HTR-8/SVneo (cell line): ENCODE measurements around the gene CCDC183.
"Not testable (repeated sequence)": the region's sequence is repeated elsewhere in the genome, so short reads cannot be mapped to it uniquely, and the experiment has no call there.

Experiments
- DNase-seq: peaks from one replicate; pipeline ENCODE4 v3.0.0; 2011; ENCODE audit warnings: low spot score, mixed read lengths; ENCODE audit not compliant: insufficient read length
- FAIRE-seq: peaks from 2 replicates; lab custom pipeline; 2011; peaks lifted over from hg19 to GRCh38; lab: Jason Lieb, UNC

Gene CCDC183

GRCh38 chr9:136796238-136796774 lies at the start of gene CCDC183:
Gene CCDC183 (plus strand): TSS chr9:136796338. CDS start chr9:136796398, 60 bp downstream.
- FAIRE-seq (no peak), DNase-seq (no peak)

DNA sequence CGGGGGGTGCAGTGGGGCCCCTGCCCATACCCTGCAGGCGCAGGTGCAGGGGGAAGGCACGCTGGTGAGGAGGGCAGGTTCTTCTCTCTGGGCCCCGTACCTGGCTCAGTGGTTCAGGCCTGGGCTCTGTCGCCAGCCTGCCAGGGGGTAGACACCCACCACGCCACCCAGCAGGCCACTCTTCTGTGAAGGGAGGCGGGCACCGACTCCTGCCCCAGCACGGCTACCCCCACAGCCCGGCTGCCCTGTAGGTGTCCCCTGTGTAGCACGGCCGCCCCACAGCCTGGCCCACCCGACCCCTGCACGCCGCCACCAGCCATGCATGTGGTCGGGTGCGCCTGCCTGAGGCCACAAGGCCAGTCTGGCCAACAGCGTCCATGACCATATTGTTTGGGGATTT lies 49.5 kb upstream of the CCDC183 start:
- FAIRE-seq (no peak), DNase-seq (no peak)

DNA sequence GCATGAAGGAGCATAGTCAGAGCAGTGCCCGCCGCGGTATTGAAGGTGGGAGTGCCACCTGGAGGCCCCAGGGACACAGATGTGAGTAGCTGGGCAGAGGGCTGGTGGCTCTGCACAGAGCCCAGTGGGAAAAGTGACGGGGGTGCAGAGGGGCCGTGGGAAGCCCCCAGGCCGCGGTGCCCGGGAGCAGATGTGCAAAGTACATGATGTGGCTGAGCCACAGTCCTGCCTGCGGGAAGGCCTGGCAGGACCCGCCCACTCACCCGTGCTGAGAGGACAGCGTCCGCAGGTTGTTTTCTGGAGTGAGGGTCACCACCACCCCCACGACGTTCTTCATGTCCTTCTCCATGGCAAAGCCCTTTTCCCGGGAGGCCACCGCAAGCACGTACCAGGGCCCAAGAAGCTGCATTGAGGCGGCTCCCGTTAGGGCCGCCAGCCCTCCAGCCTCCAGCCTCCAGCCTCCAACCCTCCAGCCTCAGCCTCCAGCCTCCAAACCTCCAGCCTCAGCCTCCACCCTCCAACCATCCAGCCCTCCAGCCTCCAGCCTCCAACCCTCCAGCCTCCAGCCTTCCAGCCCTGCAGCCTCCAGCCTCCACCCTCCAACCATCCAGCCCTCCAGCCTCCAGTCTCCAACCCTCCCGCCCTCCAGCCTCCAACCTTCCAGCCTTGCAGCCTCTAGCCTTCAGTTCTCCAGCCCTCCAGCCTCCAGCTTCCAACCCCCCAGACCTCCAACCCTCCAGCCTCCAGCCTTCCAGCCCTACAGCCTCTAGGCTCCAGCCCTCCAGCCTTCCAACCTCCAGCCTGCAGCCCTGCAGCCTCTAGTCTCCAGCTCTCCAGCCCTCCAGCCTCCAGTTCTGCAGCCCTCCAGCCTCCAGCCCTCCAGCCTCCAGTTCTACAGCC lies 48.7 kb upstream of the CCDC183 start:
- DNase-seq (no peak), FAIRE-seq (no peak)

DNA sequence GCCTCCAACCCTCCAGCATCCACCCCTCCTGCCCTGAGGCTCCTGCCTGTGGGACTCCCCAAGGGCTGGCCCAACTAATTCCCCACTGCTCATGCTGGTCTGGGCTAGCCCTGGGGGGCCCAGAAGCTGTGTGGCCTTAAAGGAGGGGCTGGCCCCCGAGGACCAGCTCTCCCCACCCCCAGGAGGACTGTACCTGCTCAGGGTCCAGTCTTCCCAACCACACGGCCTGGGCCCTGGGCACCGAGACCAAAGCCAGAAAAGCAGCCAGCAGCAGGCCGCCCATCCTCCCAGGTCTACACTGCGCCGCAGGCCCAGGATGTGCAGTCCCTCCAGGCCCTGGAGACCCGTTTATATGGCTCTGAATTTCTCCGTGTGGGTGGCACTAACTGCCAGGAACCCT lies 47.9 kb upstream of the CCDC183 start, which contains the start of gene LCN6:
LCN6 (minus strand) TSS at position 325 of the 400 bp plus-strand sequence; CDS start at position 283, 42 bp downstream.
- DNase-seq (no peak), FAIRE-seq (no peak)

GRCh38 chr9:136748666-136749611 lies 47.2 kb upstream of the CCDC183 start:
- DNase-seq (no peak), FAIRE-seq (no peak)

GRCh38 chr9:136750526-136750925 lies 45.6 kb upstream of the CCDC183 start:
- no peak for FAIRE-seq

DNA sequence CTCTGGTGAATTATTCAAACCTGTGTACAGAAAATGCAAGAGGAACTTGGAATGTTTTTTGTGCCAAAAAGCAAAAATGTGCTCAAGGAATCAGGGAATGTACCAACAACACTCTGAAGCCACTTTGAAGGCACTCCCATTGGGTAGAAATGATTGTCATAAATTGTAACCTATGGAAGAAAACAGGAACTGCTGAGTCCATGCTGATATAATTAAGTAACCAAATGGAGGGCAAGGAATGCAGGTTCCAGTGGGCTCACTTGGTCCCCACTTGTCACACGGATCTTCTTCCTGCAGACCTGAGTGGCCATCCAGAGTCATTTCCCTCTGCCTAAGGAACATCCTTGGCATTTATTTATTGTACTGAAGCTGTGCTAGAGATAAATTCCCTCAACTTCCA lies 44.9 kb upstream of the CCDC183 start:
- FAIRE-seq (no peak), DNase-seq (no peak)

More at GRCh38 chr9:136750526-136750925, 45.6 kb upstream of the CCDC183 start:
- DNase-seq, result no peak

DNA sequence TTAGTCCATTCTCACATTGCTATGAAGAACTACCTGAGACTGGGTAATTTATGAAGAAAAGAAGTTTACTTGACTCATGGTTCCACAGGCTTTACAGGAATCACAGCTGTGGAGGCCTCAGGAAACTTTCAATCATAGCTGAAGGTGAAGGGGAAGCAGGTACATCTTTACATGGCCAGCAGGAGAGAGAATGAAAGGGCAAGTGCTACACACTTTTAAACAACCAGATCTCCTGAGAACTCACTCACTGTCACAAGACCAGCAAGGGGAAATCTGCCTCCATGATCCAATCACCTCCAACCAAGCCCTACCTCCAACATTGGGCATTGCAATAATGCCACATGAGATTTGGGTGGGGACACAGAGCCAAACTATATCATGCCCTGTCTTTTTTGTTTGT lies 44.3 kb upstream of the CCDC183 start:
- FAIRE-seq, result no peak
- no peak for DNase-seq

DNA sequence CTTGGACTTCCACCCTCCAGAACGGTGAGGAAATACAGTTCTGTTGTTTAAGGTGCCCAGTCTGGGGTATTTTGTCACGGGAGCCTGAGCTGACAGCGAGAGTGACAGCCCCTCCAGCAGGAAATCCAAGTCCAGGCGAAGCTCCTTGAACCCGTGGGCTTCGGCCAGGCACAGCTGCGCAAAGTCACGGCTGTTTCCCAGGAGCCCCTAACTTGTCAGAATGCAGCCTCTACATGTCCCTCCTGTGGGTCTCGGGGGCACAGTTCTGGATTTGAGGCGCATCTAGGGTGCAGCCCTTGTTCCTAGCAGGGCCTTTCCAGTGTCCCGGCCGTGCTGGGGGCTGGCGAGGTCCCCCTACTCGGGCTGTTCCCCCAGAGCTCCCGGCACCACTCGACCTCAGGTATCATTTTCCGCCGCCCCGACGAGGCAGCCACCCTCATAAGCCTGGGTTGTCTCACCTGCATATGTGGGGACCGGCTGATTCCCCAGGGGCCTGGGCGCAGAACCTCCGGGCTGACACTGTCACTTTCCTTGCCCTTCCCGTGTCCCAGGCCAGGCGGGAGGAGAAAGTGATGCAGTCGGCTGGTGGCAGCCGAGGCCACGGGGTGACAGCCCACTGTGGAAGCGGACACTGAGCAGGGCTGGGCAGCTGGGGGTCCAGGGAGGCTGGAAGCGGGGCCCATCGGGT lies 42.6 kb upstream of the CCDC183 start:
- DNase-seq (no peak), FAIRE-seq (no peak)

GRCh38 chr9:136754059-136754572 lies 42.0 kb upstream of the CCDC183 start:
- no peak for FAIRE-seq
- no peak for DNase-seq

GRCh38 chr9:136754626-136755301 lies 41.4 kb upstream of the CCDC183 start:
- DNase-seq (no peak), FAIRE-seq (no peak)

GRCh38 chr9:136755302-136756133 lies 40.6 kb upstream of the CCDC183 start:
- DNase-seq, FAIRE-seq: not testable (repeated sequence)

GRCh38 chr9:136756134-136756438 lies 40.1 kb upstream of the CCDC183 start:
- FAIRE-seq (peak; percentile 40), DNase-seq (no peak)

DNA sequence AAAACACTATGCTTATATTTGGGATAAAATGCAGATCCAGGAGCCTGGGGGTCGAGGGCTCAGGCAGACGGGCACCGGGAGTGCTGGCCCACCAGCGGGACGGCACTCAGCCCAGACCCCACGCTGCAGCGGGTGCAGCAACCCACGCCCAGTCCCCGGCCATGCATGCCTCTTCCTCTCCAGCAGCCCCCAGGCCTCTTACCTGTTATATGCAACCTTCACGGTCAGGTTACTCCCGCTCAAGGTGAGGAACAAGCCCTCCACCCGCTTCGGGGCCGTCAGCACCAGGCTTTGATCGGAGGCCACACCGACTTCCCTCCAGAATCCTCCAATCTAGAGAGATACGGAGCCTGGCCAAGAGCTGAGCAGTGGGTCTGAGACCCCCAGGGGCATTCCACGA lies 39.3 kb upstream of the CCDC183 start:
- no peak for DNase-seq
- no peak for FAIRE-seq

- no peak for FAIRE-seq
- no peak for DNase-seq
Measured at GRCh38 chr9:136757328-136757727, 38.8 kb upstream of the CCDC183 start.

DNA sequence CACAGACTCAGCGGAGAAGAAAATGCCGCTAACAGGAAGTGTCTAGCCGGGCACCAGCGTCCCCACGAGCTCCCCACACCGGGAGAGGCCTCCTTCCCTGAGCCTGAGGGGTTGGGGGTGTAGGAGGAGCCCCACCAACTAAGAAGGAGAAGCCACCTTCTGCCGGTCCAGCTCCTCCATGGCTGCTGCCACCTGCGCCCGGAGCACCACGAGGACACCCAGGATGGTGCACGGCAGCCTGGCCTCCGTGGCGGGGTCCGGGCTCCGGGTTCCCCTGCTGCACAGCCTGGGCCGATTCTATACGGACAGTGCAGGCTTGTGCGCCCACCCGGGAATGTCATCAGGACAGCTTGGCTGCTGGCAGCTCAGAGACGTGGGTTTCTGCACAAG lies 38.4 kb upstream of the CCDC183 start:
- DNase-seq (no peak), FAIRE-seq (no peak)

DNA sequence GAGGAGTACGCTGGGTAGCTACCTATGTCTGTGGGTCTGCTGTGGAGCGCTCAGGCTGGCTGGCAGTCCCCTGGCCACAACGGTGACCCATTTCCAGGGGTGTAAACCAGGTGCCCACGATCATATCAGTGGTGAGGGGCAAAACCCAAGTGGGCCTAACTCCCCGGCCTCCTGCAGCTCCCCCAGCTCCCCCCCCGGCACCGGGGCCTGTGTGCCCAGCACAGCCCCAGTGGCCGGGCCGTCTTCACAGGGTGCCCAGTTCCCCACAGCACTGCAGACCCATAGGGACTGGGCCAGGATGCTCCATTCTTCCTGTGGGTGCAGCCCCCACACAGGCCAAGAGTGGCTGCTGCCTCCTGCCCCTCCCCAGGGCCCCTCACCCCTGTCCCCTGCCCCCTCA lies 37.1 kb upstream of the CCDC183 start:
- FAIRE-seq (no peak), DNase-seq (no peak)
